ENCODE data around the gene SKAP1. TPM values are rescaled to one million over a fixed set of nuclear protein-coding genes. Genes with fewer than 3 reads are reported as not detected.
A peak's percentile ranks its signal among the peaks of the same experiment; 100 is the strongest.

Gene SKAP1
- total RNA-seq, 1 donor from 2014 or later = not detected

- H3K9me3 Mint-ChIP-seq (ENCODE audit: unreplicated experiment) = peaks cover 2% of the 10 kb centered on the region
- Histone ChIP-seq H3K4me2 (ENCODE audit: low read length) (no peak overlapping the region), H2AFZ (ENCODE audit: low read depth, low read length) (no peak overlapping the region), H3K4me1 (ENCODE audit: insufficient read depth, low read length) (peaks cover 14% of the 10 kb centered on the region), H3K27ac (ENCODE audit: low read depth, low read length) (no peak overlapping the region), H4K20me1 (ENCODE audit: insufficient read depth, low read length) (no peaks in the 10 kb centered on the region), H3K9ac (ENCODE audit: low read length) (no peak overlapping the region), H3K9me3 (ENCODE audit: insufficient read depth, low read depth, low read length) (no peaks in the 10 kb centered on the region), H3K79me2 (ENCODE audit: insufficient read depth, low read length) (no peaks in the 10 kb centered on the region), H3K27me3 (ENCODE audit: insufficient read depth, low read length) (no peaks in the 10 kb centered on the region), H3K4me3 (ENCODE audit: insufficient read depth, low read depth, low read length) (no peak overlapping the region), H3K36me3 (ENCODE audit: insufficient read depth, low read length) (no peaks in the 10 kb centered on the region)
- no peak overlapping the region for H3K27ac Mint-ChIP-seq (ENCODE audit: unreplicated experiment)
- no peak overlapping the region for H3K4me3 Mint-ChIP-seq (ENCODE audit: unreplicated experiment)
- TF ChIP-seq EZH2 (IDR thresholded peaks at IDR 0.05; ENCODE audit: insufficient read depth, low read length) (no peak), CTCF (IDR thresholded peaks at IDR 0.05; ENCODE audit: insufficient read depth, low read depth, low read length) (no peak)
- H3K27me3 Mint-ChIP-seq (ENCODE audit: low read depth, unreplicated experiment) = peaks cover 7% of the 10 kb centered on the region
- peaks cover 12% of the 10 kb centered on the region for H3K4me1 Mint-ChIP-seq (ENCODE audit: low read depth, unreplicated experiment)
- FAIRE-seq (no peak), DNase-seq (ENCODE audit: low read depth) (peak; percentile 59)
- H3K36me3 Mint-ChIP-seq (ENCODE audit: low read depth, unreplicated experiment) = no peaks in the 10 kb centered on the region
Measured at GRCh38 chr17:48470388-48471034, 40.5 kb upstream of the SKAP1 start.

- Histone ChIP-seq H3K4me2 (ENCODE audit: low read length) (no peak overlapping the region), H3K4me3 (ENCODE audit: insufficient read depth, low read depth, low read length) (no peak overlapping the region), H3K36me3 (ENCODE audit: insufficient read depth, low read length) (no peaks in the 10 kb centered on the region), H3K27ac (ENCODE audit: low read depth, low read length) (no peak overlapping the region), H3K27me3 (ENCODE audit: insufficient read depth, low read length) (no peaks in the 10 kb centered on the region), H2AFZ (ENCODE audit: low read depth, low read length) (no peak overlapping the region), H4K20me1 (ENCODE audit: insufficient read depth, low read length) (no peaks in the 10 kb centered on the region), H3K9ac (ENCODE audit: low read length) (no peak overlapping the region), H3K79me2 (ENCODE audit: insufficient read depth, low read length) (no peaks in the 10 kb centered on the region), H3K4me1 (ENCODE audit: insufficient read depth, low read length) (peaks cover 14% of the 10 kb centered on the region), H3K9me3 (ENCODE audit: insufficient read depth, low read depth, low read length) (no peaks in the 10 kb centered on the region)
- Mint-ChIP-seq H3K27ac (ENCODE audit: unreplicated experiment) (no peak overlapping the region), H3K4me1 (ENCODE audit: low read depth, unreplicated experiment) (peaks cover 12% of the 10 kb centered on the region), H3K27me3 (ENCODE audit: low read depth, unreplicated experiment) (peaks cover 18% of the 10 kb centered on the region), H3K4me3 (ENCODE audit: unreplicated experiment) (no peak overlapping the region), H3K9me3 (ENCODE audit: unreplicated experiment) (peaks cover 2% of the 10 kb centered on the region), H3K36me3 (ENCODE audit: low read depth, unreplicated experiment) (no peaks in the 10 kb centered on the region)
- TF ChIP-seq EZH2 (IDR thresholded peaks at IDR 0.05; ENCODE audit: insufficient read depth, low read length) (no peak), CTCF (IDR thresholded peaks at IDR 0.05; ENCODE audit: insufficient read depth, low read depth, low read length) (no peak)
- FAIRE-seq (no peak), DNase-seq (ENCODE audit: low read depth) (no peak)
Measured at GRCh38 chr17:48469227-48469626, 39.2 kb upstream of the SKAP1 start.

- FAIRE-seq = no peak
- no peaks in the 10 kb centered on the region for H3K27me3 ChIP-seq (ENCODE audit: insufficient read depth, low read length)
Measured at GRCh38 chr17:48468299-48468698, 38.3 kb upstream of the SKAP1 start.

More at GRCh38 chr17:48468299-48468698, 38.3 kb upstream of the SKAP1 start:
- Mint-ChIP-seq H3K4me3 (ENCODE audit: unreplicated experiment) (no peak overlapping the region), H3K4me1 (ENCODE audit: low read depth, unreplicated experiment) (peaks cover 12% of the 10 kb centered on the region), H3K27me3 (ENCODE audit: low read depth, unreplicated experiment) (peaks cover 21% of the 10 kb centered on the region), H3K27ac (ENCODE audit: unreplicated experiment) (no peak overlapping the region), H3K36me3 (ENCODE audit: low read depth, unreplicated experiment) (no peaks in the 10 kb centered on the region), H3K9me3 (ENCODE audit: unreplicated experiment) (no peaks in the 10 kb centered on the region)
- Histone ChIP-seq H3K9ac (ENCODE audit: low read length) (no peak overlapping the region), H3K4me1 (ENCODE audit: insufficient read depth, low read length) (peaks cover 14% of the 10 kb centered on the region), H2AFZ (ENCODE audit: low read depth, low read length) (no peak overlapping the region), H3K27ac (ENCODE audit: low read depth, low read length) (no peak overlapping the region), H3K79me2 (ENCODE audit: insufficient read depth, low read length) (no peaks in the 10 kb centered on the region), H3K4me2 (ENCODE audit: low read length) (no peak overlapping the region), H3K9me3 (ENCODE audit: insufficient read depth, low read depth, low read length) (no peaks in the 10 kb centered on the region), H3K36me3 (ENCODE audit: insufficient read depth, low read length) (no peaks in the 10 kb centered on the region), H4K20me1 (ENCODE audit: insufficient read depth, low read length) (no peaks in the 10 kb centered on the region), H3K4me3 (ENCODE audit: insufficient read depth, low read depth, low read length) (no peak overlapping the region)
- DNase-seq (ENCODE audit: low read depth) = no peak
- no peak for TF ChIP-seq EZH2 (IDR thresholded peaks at IDR 0.05; ENCODE audit: insufficient read depth, low read length)
